Right renal pelvis (tissue), 4 donors: ENCODE measurements around the gene PPT2. TPM values are rescaled to one million over a fixed set of nuclear protein-coding genes. Genes with fewer than 3 reads are reported as not detected.
A peak's percentile ranks its signal among the peaks of the same experiment; 100 is the strongest.
"Not testable (repeated sequence)": the region's sequence is repeated elsewhere in the genome, so short reads cannot be mapped to it uniquely, and the experiment has no call there.

Source experiments
- DNase-seq, 4 donors: peaks; one replicate each; pipeline ENCODE4 v3.0.0-alpha.2; 2013; ENCODE audit warnings: low read depth in 4 of 4, low spot score in 3 of 4, missing footprints in 1 of 4
- polyA plus RNA-seq, 4 donors: library from polyadenylated mRNA; unstranded; fragments of 120-200 nt; gene quantifications; one replicate each; pipeline ENCODE4 v1.2.1, GENCODE V29; 2013; ENCODE audit not compliant: insufficient read length in 4 of 4

Gene PPT2
- polyA plus RNA-seq, 4 donors, result 33.8 to 39.2 (median 34.8) TPM

- DNase-seq, result no peak
Measured at GRCh38 chr6:32126880-32127279, 27.1 kb upstream of the PPT2 start.

DNA sequence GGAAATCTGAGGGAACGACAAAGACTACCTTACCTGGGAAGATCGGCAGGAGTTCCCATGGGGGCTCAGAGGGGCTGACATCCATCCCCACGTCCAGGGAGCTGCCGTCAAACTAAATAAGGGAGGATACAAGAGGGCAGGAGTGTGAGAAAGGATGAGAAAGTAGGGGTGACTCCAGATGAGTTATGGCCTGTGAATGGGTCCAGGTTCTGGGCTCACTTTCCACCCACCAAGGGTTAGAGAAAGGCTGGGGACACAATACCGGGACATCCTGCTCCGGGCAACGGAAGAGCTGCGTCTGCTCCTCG is 26.6 kb upstream of the PPT2 start:
- DNase-seq, result no peak

DNA sequence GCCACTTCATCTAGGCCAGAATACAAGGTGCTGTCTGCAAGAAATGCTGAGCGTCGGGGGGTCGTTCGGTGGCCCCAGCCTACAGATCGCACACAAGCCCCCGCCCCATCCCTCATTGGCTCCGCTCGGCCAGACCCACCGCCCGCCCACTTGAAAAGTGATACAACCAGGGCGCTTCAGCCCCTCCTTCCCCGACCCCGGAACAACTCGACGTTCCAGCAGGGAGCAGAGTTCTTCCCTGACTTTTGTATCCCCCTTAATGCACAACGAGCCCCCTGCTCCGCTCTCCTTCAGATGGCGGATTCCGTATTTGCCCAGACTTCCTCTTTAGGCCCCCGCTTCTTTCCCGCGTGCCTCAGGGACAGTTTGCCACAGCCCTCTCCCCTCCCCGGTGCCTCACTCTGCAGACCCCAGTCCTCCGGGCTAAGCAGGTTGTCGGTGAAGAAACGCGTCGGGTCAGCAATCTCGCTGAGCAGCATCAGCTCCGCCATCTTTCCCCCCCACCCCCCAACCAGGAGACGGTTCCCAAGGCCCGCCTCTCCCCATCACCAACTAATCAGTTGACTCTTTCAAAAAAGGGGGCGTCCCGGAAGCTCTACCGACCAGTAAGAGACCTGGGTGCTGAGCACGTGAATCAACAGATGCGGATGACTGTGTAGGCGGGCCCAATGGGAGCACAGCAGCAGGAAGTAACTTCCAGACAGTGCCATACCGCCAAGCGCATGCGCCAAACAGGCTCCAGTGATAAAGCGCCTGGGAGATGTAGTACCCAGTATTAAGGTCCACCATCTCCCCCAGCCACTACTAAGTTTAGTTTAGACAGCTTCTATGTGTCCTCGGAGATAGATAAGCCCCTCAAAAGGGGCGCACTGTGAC is 26.0 kb upstream of the PPT2 start, which contains the start of gene ATF6B:
TSS of gene ATF6B (minus strand) at position 530 of the 876 bp plus-strand sequence. CDS start at position 491, 39 bp downstream.
- DNase-seq, result peak; percentile 90 to 98 (median 98)

DNA sequence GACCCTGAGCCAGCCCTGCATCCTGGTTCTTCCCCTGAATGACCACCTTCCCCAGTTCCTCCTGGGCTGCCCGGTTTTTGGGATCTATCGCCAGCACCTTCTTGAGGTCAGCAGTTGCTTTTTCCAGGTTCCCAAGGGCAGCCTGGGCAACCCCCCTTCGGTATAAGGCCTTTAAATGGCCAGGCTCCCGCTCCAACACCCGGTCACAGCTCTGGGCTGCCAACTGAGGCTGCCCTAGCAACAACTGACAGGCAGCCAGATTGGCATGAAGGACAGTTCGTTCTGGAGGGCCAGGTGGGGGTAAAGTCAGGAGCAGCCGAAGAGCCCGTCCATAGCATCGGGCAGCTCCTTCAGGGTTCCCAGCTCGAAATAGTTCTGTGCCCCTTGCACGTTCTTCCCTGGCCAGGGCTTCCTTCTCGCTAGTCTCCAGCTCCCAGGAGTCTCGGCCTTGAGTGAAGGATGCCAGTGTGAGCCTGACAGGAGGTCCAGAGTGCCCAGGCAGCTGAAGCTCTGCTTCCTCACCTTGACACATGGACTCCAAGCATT is 25.1 kb upstream of the PPT2 start:
- DNase-seq, result no peak

GRCh38 chr6:32129297-32130088 is 24.4 kb upstream of the PPT2 start:
- no peak for DNase-seq

GRCh38 chr6:32131439-32131948 is 22.4 kb upstream of the PPT2 start:
- no peak for DNase-seq

- no peak for DNase-seq
Measured at GRCh38 chr6:32132110-32132509, 21.8 kb upstream of the PPT2 start.

DNA sequence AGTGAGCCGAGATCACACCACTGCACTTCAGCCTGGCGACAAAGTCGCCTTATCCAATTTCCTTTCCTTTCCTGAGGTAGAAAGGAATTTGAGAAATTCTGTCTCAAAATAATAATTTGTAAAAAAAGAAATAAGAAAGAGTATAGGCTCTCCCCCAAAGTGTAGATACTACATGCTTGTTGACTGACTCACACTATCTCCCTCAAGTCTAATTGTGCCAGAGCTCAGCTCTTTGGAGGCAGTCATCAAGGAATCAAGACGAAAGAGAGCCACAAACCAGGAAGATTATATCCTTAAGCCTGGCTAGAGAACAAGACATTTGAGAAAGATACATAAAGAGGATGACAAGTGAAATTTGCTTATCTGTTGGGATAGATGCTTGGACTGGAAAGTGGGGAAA is 20.2 kb upstream of the PPT2 start:
- DNase-seq, result no peak

GRCh38 chr6:32137454-32137853 is 16.5 kb upstream of the PPT2 start:
- DNase-seq, result no peak

DNA sequence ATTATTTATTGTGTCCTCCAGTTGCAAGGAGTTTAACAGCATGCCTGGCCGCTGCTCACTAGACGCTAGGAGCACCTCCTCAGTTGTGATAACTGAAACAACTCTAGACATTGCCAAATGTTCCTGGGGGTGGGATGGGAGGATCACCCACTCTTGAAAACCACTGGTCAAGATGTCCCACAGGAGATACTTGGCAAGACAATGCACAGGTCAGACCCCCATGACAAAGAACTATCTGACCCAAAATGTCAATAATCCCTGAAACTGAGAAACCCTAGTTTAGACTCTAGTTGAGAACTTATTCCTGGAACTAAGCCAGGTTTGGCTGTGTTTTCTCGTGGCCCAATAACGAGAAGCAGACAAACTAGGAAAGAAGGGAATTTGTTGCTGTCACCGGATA is 14.4 kb upstream of the PPT2 start:
- DNase-seq, result no peak

- DNase-seq, result no peak
Measured at GRCh38 chr6:32140420-32141046, 13.4 kb upstream of the PPT2 start.

DNA sequence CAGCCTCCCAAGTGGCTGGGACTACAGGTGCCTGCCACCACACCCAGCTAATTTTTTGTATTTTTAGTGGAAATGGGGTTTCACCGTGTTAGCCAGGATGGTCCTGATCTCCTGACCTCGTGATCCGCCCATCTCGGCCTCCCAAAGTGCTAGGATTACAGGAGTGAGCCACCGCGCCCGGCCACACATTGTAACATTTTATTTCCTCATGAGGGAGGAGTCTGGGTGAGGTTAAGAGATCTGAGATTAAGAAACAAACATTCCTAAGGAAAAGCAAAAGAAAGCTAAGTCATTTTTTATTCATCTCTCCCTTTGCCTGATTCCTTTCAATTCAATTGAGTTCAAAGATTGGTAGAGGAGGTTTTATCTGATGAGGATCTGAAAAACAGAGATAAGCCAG is 9.7 kb upstream of the PPT2 start:
- not testable (repeated sequence) for DNase-seq

DNA sequence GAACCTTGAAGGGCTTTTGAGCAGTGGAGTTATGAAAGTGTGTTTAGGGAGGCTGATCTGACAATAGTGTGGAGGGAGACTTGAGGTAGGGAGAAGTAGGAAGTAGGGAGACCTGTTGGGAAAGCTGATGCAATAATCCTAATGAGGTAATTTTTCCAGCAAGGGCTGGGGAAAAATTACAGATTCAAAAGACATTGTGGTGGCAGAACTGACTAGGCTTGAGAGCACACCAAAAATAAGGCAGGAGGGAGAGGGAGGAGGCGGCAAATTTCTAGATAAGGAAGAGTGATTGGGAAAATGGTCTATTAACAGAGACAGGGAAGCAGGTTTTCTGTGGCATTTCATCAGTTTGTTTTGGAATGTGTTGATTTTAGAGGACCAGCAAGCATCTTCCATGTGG is 7.7 kb upstream of the PPT2 start:
- no peak for DNase-seq

- no peak for DNase-seq
Measured at GRCh38 chr6:32146687-32147086, 7.3 kb upstream of the PPT2 start.

DNA sequence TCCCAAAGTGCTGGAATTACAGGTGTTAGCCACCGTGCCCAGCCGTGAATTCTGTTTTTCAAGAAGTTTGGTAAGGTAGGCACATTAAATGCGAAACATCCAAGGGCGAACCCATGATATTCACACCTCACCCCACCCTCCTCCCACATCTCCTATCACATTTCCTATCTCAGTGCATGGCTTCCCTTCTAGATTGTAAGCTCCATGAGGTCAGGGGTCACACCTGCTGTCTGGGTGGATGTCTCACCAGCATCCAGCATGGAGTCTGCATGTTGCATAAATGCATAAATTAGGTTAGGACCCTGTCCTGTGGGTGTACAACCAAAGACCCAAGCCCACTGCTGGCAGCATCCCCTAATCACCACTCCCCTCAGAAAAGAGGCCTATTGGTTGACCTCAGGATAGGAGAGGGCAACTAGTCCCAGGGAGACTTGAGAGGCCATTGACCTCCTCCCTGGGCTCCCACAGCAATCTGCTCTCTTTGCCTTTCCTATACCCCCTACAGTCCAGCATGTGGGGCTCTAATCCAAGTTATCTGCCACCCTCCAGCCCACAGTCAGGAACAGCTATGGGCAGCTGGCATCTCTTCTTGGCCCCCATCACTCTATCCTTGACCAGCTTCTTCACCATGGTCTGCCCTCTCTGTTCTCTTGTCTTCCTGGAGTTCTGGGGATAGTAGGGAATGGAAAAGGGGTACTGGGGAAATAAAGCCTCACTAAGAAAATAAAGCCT is 6.4 kb upstream of the PPT2 start:
- no peak for DNase-seq

DNA sequence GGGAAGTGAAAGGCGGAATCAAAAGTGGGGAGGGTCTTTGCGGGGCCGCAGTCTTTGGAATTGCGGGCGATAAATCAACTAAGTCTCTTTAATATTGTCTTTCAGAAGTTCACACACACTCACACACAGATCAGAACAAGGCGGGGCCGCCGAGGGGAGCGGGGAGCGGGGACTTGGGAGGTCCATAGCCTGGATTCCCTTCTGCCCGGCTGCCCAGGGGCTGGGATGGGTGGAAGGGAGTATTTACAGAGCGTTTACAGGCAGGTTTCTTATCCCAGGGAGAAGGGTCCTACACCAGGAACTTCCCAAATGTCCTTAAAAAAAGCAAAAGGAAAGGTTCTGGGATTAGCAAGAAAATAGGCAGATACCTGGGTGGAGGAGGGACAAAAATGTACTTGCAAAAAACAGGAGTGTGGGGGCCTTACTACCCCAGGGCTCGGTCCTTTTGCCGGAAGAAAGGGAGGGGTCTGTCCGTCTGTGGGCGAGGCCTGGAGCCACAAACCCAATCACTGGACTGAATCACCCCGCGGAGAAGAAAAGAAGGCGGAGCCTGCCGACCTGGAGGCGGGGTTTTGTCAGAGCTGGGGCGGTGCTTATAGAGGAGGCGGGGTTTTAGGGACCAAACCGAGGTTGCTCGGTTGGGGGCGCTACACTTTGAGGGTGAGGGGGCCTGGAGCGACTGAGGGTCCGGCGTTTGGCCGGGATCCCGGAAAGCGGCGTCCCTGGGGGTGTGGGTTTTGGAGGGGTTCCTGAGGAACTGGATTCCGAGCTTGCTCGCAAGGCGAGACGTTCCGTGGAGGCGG is 5.5 kb upstream of the PPT2 start:
- DNase-seq, result peak in 1 of 4 donors; percentile 75

GRCh38 chr6:32149092-32149755 is 4.7 kb upstream of the PPT2 start:
- DNase-seq, result no peak

DNA sequence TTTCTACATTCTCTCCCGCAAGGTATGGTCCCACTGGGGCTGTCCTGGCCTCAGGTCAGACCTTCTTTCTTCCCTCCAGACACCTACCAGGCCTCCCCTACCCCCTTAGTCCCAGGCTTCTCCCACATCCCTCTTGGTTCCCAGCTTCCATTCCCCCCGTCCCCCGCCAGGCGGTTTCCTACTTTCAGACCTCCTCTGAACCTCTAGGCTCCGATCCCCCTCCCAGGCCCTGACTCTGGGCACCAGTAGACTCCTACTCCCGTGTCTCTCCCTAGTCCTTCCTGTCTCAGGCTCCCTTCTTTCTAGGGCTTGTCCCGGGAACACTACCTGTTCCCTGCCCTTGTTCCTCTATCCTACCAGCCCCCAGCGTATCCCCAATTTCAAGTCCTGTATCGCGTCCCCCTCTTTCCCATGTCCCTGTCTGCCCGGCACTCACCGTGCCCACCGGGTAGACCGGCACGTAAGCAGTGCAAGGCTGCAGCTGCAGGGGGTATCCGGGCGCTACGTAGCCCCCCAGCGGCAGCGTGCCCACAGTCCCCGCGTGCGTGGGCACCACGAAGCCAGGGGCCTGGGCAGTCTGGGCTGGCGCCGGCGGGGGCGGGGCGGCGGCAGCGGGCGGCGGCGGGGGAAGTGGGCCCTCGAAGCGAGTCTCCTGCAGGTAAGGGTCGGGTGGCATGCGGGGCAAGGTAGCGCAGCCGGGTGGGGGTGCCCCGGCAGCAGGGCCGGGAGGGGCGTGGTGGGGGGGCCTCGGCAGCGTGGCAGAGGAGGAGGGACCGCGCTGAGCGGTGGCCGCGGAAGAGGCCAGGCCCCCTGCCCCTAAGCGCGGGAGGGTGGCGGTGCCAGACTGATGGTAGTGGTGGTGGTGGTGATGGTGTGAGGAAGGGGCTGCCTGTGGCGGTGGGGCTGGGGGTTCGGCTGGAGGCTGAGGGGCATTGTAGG is 3.7 kb upstream of the PPT2 start:
- DNase-seq, result no peak
